ENCODE results near the gene SLC34A1. TPM values are rescaled to one million over a fixed set of nuclear protein-coding genes. Genes with fewer than 3 reads are reported as not detected.

Gene SLC34A1
- total and polyA plus RNA-seq, 2 donors (not counting 1 experiment from before 2014, with no cell fraction given): 0.06 TPM; not detected in 1

- CTCF ChIA-PET: interaction anchor here (0.5 to 10.1 kb wide), 43 partner anchors 10 to 821 kb away, joined by 3 to 186 read pairs (median 4); partner anchors contain the start of genes DBN1, DOK3, F12 and GRK6
- H3K4me3 ChIP-seq (ENCODE audit: control extremely low read depth in 1 of 5, extremely low read depth in 1 of 5, insufficient read depth in 1 of 5, low read depth in 2 of 5, low read length in 4 of 5): no peak overlapping the region
- H3K9ac ChIP-seq (ENCODE audit: low read length): no peak overlapping the region
Measured at GRCh38 chr5:177390363-177391300, 6.4 kb downstream of the SLC34A1 start.

More at GRCh38 chr5:177390363-177391300, 6.4 kb downstream of the SLC34A1 start:
- peak; percentile 93 for ATAC-seq (ENCODE audit: low read depth)
- Histone ChIP-seq H3K4me1 (ENCODE audit: control insufficient read depth in 2 of 2, insufficient read depth in 2 of 2, low read length in 2 of 2) (peaks cover 14 to 24% of the 10 kb centered on the region in 2 donors), H3K36me3 (replicated peaks in 1 of 2; ENCODE audit: control extremely low read depth in 1 of 2, control insufficient read depth in 1 of 2, extremely low read depth in 1 of 2, insufficient read depth in 2 of 2, low read length in 1 of 2) (no peaks in the 10 kb centered on the region), H2AFZ (ENCODE audit: insufficient read depth, low read depth, low read length, poor library complexity, severe bottlenecking) (no peak overlapping the region), H3K27me3 (replicated peaks in 1 of 4; ENCODE audit: control extremely low read depth in 1 of 4, control insufficient read depth in 3 of 4, insufficient read depth in 4 of 4, low read length in 3 of 4) (peaks cover 0 to 5% (median 0%) of the 10 kb centered on the region in 4 experiments), H3K27ac (ENCODE audit: low read length in 2 of 2) (no peak overlapping the region), H3K4me2 (replicated peaks; ENCODE audit: low read depth, low read length, poor library complexity, severe bottlenecking) (no peak overlapping the region), H3K79me2 (ENCODE audit: control insufficient read depth, insufficient read depth, low read length) (no peaks in the 10 kb centered on the region), H3K9me3 (ENCODE audit: control extremely low read depth in 1 of 3, control insufficient read depth in 2 of 3, insufficient read depth in 1 of 3, low read length in 2 of 3) (no peaks in the 10 kb centered on the region), H4K20me1 (ENCODE audit: control insufficient read depth, insufficient read depth, low read length, poor library complexity, severe bottlenecking) (no peaks in the 10 kb centered on the region)
- TF ChIP-seq, protein P1, sequence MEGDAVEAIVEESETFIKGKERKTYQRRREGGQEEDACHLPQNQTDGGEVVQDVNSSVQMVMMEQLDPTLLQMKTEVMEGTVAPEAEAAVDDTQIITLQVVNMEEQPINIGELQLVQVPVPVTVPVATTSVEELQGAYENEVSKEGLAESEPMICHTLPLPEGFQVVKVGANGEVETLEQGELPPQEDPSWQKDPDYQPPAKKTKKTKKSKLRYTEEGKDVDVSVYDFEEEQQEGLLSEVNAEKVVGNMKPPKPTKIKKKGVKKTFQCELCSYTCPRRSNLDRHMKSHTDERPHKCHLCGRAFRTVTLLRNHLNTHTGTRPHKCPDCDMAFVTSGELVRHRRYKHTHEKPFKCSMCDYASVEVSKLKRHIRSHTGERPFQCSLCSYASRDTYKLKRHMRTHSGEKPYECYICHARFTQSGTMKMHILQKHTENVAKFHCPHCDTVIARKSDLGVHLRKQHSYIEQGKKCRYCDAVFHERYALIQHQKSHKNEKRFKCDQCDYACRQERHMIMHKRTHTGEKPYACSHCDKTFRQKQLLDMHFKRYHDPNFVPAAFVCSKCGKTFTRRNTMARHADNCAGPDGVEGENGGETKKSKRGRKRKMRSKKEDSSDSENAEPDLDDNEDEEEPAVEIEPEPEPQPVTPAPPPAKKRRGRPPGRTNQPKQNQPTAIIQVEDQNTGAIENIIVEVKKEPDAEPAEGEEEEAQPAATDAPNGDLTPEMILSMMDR (IDR thresholded peaks at IDR 0.05): peak; percentile 94
- no peak for TF ChIP-seq EZH2 (IDR thresholded peaks at IDR 0.05; ENCODE audit: borderline replicate concordance, insufficient read depth, low read depth, low read length, poor library complexity, severe bottlenecking)
- Mint-ChIP-seq H3K27me3 (peaks cover 3% of the 10 kb centered on the region), H3K4me1 (peaks cover 27% of the 10 kb centered on the region), H3K9me3 (ENCODE audit: insufficient read depth) (no peaks in the 10 kb centered on the region), H3K4me3 (no peak overlapping the region), H3K27ac (peak overlapping the region; percentile 7)
- DNase-seq: peak; percentile 90
- intact Hi-C loops (cut with micrococcal nuclease): loop anchor here (1.0 to 2.0 kb wide), 6 partner anchors 13 to 680 kb away; partner anchors contain the start of genes PDLIM7 and RGS14
- POLR2A ChIA-PET: interaction anchor here (0.7 to 2.3 kb wide), 3 partner anchors 11 to 63 kb away, joined by 3 to 17 read pairs (median 7); no protein-coding TSS in a partner anchor
- WGBS (ENCODE audit: insufficient coverage): 20% methylated on average over 13 of the region's 13 CpGs
